Adipose tissue (tissue), 3 donors: ENCODE measurements around the gene KANTR. TPM values are rescaled to one million over a fixed set of nuclear protein-coding genes. Genes with fewer than 3 reads are reported as not detected.

Experiments used
- H3K27ac ChIP-seq: one replicate; pipeline ENCODE4 v1.5.1; 2013; ENCODE audit warnings: low read depth, low read length
- WGBS, 3 donors: extraction: QIAGEN DNeasy Blood & Tissue Kit; methylation state at CpG; one replicate each; pipeline ENCODE4 v1.1.7; 2013; 5-methylcytosine and 5-hydroxymethylcytosine counted together
- polyA plus RNA-seq, 3 donors: library from polyadenylated mRNA; stranded (reverse); fragments of 200-250 nt; gene quantifications; one replicate each; pipeline ENCODE4 v1.2.3, GENCODE V29; 2013
- donor health status: healthy with polysubstance abuse.
- donor health status: Bipolar disorder and iron deficiency.
- donor health status: healthy.

Gene KANTR
- 1 to 10 TPM; 1.7 to 4.7 (median 2.7) TPM for polyA plus RNA-seq

DNA sequence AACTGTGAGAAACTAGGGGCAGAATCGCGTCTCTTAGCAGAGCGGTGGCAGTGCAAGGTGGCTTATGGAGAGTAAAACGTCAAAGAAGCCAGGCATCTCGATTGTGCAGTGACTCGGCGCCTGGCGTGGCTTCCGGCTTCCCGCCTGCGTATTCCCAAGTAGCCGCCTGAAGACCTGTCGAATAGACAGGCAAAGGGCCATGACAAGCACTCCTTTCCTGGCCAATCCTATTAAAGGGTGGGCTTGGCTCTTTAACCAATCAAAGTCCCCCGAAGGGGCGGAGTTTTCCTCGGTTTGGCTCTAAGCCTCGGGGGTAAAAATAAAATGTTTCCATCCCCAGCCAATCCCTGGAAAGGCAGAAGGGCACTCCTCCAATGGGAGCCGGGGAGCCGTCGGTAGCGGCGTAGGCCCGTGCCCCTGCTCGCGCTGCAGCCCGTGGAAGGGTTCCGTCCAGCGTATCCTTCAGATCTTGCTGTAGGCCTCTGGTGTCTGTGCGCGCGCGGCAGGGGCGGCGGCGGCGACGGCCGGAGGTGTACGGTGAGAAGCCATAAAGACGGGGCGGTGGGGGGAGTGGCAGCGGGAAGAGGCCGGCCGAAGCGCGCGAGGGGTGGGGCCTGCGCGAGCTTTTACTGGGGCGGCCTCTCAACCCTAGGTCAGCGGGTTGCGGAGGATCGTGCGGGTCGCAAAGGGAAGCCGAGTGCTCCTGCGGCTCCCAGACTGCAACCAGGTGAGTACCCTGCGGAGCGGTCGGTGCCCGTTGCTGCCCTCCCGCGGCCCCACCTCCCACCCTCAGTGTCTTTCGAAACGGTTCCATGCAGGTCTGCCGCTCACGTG, at the start of gene KANTR:
KANTR (plus strand) TSS at position 395 of the 834 bp plus-strand sequence. CDS start 30,131 bp downstream, outside the sequence.
- 0 to 31% (median 1%) methylated on average over 42 to 67 of the region's 67 CpGs for WGBS, 3 donors
- no peak within 1 kb of the TSS for H3K27ac ChIP-seq

- 75 to 92% (median 78%) methylated on average over 5 of the region's 5 CpGs for WGBS, 3 donors
Measured at GRCh38 chrX:53044995-53045394, 48.9 kb upstream of the KANTR start.

GRCh38 chrX:53047228-53047627, 46.7 kb upstream of the KANTR start:
- no peak overlapping the region for H3K27ac ChIP-seq

More at GRCh38 chrX:53044995-53045394, 48.9 kb upstream of the KANTR start:
- H3K27ac ChIP-seq: no peak overlapping the region

GRCh38 chrX:53048169-53049126, 45.5 kb upstream of the KANTR start, which contains the start of gene GPR173:
GPR173 (plus strand) TSS chrX:53048789; CDS start chrX:53076622, 27,833 bp downstream.
- WGBS, 3 donors: 2 to 34% (median 3%) methylated on average over 5 to 29 of the region's 38 CpGs
- H3K27ac ChIP-seq: no peak within 1 kb of the TSS

More at GRCh38 chrX:53047228-53047627, 46.7 kb upstream of the KANTR start:
- 81 to 89% (median 85%) methylated on average over 6 of the region's 6 CpGs for WGBS, 3 donors

- no peak overlapping the region for H3K27ac ChIP-seq
- WGBS, 3 donors: 18 to 37% (median 27%) methylated on average over 2 to 8 of the region's 8 CpGs
Measured at GRCh38 chrX:53049127-53049517, 44.8 kb upstream of the KANTR start.

DNA sequence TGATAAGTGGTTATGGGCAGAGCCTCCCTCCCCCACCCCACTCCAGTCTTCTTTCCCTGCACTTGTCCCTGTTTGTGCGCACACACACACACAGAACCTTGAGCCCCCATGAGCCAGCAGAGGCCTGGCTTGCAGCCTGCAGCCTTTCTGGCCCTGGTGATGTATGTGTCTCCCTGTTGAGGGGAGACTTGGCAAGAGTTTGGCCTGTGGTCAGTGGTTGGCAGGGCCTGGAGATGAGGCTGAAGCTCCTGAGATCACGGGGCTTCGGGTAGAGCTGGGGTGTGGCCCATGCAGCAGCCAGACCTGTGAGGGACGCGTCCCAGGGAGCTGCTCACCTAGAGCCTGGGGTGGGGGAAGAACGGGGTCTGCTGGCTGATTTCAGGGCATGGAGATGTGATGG, 43.1 kb upstream of the KANTR start:
- WGBS, 3 donors: 72 to 82% (median 74%) methylated on average over 5 to 6 of the region's 6 CpGs
- no peak overlapping the region for H3K27ac ChIP-seq

DNA sequence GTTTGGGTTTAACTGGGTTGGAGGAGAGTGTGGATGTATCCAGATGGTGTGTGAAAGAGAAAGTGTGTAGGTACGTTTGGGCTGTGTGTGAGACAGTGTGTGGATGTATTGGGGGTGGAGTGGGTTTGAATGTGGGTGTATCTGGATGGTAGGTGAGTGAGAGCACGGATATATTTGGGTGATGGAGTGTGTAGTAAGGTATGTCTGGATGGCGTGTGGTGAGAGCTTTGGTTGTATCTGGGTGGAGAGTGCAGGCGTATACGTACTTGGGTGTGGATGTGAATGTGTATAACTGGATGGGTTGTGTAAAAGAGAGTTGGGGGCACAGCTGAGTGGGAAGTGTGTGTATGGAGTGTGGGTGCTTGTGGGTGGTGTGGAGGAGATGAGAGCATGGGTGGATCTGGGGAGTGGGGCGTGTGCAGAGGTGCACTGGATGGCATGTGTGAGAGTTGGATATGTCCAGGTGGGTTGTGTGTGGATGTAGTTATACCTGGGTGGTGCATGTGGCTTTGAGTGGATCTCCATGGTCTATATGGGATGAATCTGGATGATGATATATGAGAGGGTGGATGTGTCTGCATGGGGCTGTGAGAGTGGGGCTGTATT, 38.6 kb upstream of the KANTR start:
- 78 to 93% (median 82%) methylated on average over 6 of the region's 6 CpGs for WGBS, 3 donors
- no peak overlapping the region for H3K27ac ChIP-seq

GRCh38 chrX:53056292-53056691, 37.6 kb upstream of the KANTR start:
- WGBS, 3 donors: 82 to 96% (median 88%) methylated on average over 5 of the region's 5 CpGs
- H3K27ac ChIP-seq: no peak overlapping the region

DNA sequence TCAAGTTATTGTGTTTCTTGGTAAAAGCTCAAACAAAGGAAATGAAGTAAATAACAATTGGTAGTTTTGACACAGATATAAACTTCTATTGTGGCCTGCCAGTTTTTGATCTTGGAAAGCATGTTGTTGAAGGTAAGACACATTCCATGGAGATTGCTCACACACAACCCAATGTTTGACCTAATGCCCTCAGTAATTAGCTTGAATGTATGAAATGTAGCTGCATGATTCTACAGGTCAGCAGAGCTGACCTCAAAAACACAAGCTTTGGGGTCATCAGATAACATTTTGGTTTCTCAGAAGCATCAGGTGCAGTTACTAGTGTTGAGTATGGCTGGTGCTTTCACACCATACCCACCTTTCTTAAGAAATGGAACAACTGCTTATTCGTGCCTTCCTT, 28.8 kb upstream of the KANTR start:
- WGBS, 3 donors: 64 to 77% (median 71%) methylated on average over 1 of the region's 1 CpG
- no peak overlapping the region for H3K27ac ChIP-seq

GRCh38 chrX:53071064-53071463, 22.9 kb upstream of the KANTR start:
- no peak overlapping the region for H3K27ac ChIP-seq
- 65 to 88% (median 77%) methylated on average over 10 of the region's 10 CpGs for WGBS, 3 donors

DNA sequence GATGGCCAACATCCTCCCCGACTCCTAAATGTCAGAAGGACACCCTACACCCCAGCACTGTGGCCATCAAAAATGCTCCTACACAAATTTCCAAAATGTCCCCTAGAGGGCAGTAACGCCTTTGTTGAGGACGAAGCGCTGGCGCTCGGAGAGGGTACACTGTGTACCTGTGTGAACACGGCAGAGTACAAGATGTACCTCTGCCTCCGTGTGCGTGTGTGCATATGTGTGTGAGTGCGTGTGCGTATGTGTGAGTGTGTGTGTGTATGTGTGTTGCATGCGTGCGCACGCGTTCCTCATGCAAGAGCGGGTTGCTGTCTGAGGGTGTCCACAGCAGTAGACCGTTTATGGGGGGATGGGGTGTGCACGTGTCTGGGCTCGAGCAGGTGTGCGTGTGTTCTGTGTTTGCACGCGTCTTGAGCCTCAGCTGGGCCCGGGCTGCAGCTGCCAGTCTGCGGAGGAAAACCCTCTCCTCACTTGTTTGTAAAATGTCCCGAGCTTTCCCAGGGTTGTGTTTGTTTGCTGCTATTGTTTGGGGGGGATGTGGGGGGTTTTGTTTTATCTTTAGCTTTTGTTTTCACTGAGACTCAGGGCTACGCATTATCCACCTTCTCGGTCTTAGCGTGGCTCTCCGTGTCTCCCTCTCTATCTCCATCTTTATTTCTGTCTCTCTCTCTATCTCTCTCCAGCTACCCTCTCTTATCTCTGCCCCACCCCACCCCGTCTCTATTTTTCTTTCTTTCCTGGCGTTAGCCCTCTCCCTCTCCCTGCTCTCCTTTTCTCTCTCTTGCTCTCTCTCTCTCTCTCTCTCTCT, 22.1 kb upstream of the KANTR start:
- WGBS, 3 donors: 0 to 11% (median 1%) methylated on average over 25 to 31 of the region's 31 CpGs
- H3K27ac ChIP-seq: no peak overlapping the region

GRCh38 chrX:53072418-53073114, 21.4 kb upstream of the KANTR start:
- no peak overlapping the region for H3K27ac ChIP-seq
- WGBS, 3 donors: 66 to 77% (median 75%) methylated on average over 9 of the region's 9 CpGs

GRCh38 chrX:53073115-53073586, 20.8 kb upstream of the KANTR start:
- H3K27ac ChIP-seq: no peak overlapping the region
- 68 to 100% (median 70%) methylated on average over 1 to 6 of the region's 6 CpGs for WGBS, 3 donors

DNA sequence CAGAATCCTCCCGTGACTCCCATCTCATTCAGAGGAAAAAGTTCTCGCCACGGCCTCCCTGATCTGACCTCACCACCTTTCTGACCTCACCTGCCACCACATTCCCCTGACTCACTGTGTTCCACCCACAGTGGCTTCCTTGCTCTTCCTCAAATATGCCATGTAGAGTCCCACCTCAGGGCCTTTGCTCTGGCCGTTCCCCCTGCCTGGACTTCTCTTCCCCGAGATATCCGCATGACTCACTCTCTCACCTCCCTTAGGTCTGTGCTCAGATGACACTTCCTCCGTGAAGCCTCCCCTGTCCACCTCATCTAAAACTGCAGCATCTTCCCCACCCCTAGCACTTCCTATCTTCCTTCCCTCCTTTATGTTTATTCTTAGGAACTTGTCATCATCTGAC, 18.9 kb upstream of the KANTR start:
- WGBS, 3 donors: 73 to 82% (median 80%) methylated on average over 6 to 7 of the region's 7 CpGs
- H3K27ac ChIP-seq: no peak overlapping the region

DNA sequence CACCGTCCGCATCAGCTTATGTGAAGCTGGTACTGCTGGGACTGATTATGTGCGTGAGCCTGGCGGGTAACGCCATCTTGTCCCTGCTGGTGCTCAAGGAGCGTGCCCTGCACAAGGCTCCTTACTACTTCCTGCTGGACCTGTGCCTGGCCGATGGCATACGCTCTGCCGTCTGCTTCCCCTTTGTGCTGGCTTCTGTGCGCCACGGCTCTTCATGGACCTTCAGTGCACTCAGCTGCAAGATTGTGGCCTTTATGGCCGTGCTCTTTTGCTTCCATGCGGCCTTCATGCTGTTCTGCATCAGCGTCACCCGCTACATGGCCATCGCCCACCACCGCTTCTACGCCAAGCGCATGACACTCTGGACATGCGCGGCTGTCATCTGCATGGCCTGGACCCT, 17.3 kb upstream of the KANTR start:
- WGBS, 3 donors: 91 to 94% (median 93%) methylated on average over 16 to 21 of the region's 21 CpGs

GRCh38 chrX:53077207-53078197, 16.4 kb upstream of the KANTR start:
- 90 to 95% (median 92%) methylated on average over 23 to 27 of the region's 27 CpGs for WGBS, 3 donors

More for the DNA sequence above, 17.3 kb upstream of the KANTR start:
- no peak overlapping the region for H3K27ac ChIP-seq

More at GRCh38 chrX:53077207-53078197, 16.4 kb upstream of the KANTR start:
- no peak overlapping the region for H3K27ac ChIP-seq
